Neuronal stem cell (in vitro differentiated cells): ENCODE results near the gene IL31.

Experiments used
- DNase-seq: peaks from one replicate; pipeline ENCODE4 v3.0.0-alpha.2; 2013; ENCODE audit warnings: low spot score
- H2AFZ ChIP-seq: one replicate; pipeline ENCODE4 v1.6.1; 2013; ENCODE audit warnings: mild to moderate bottlenecking, low read length, inconsistent platforms
- H2AK5ac ChIP-seq: 2 replicates; pipeline ENCODE4 v1.6.1; 2013; ENCODE audit warnings: low read depth, mild to moderate bottlenecking, inconsistent platforms, low read length, moderate library complexity, mixed read lengths
- H2BK120ac ChIP-seq: 2 replicates; pipeline ENCODE4 v1.6.1; 2013; ENCODE audit warnings: low read depth, mild to moderate bottlenecking, inconsistent platforms, low read length, moderate library complexity, mixed read lengths
- H2BK12ac ChIP-seq: one replicate; pipeline ENCODE4 v1.6.1; 2013; ENCODE audit warnings: low read length, inconsistent platforms
- H2BK15ac ChIP-seq: 2 replicates; pipeline ENCODE4 v1.6.1; 2013; ENCODE audit warnings: mild to moderate bottlenecking, low read length, inconsistent platforms, mixed read lengths
- H2BK5ac ChIP-seq: one replicate; pipeline ENCODE4 v1.6.1; 2013; ENCODE audit warnings: inconsistent platforms, mild to moderate bottlenecking, low read length, moderate library complexity
- H3K14ac ChIP-seq: one replicate; pipeline ENCODE4 v1.6.1; 2013; ENCODE audit warnings: low read length, inconsistent platforms
- H3K18ac ChIP-seq: 2 replicates; pipeline ENCODE4 v1.6.1; 2013; ENCODE audit warnings: low read length, inconsistent platforms
- H3K23ac ChIP-seq: 2 replicates; pipeline ENCODE4 v1.6.1; 2013; ENCODE audit warnings: low read depth, mild to moderate bottlenecking, mixed read lengths, low read length, inconsistent platforms; ENCODE audit not compliant: poor library complexity
- H3K27ac ChIP-seq: replicated peaks from 3 replicates; pipeline ENCODE4 v1.5.1; 2013; ENCODE audit warnings: low read length, inconsistent platforms
- H3K27me3 ChIP-seq, 3 experiments: 2 replicates each; pipeline ENCODE4 v1.6.1; 2013; ENCODE audit warnings: low read length in 3 of 3, mild to moderate bottlenecking in 2 of 3, inconsistent platforms in 1 of 3, low read depth in 1 of 3, mixed read lengths in 1 of 3, moderate library complexity in 1 of 3; ENCODE audit not compliant: control insufficient read depth in 3 of 3, insufficient read depth in 3 of 3
- H3K36me3 ChIP-seq, 2 donors: replicated peaks in 1 of 2; 2 replicates each; pipeline ENCODE4 v1.6.1; 2013; ENCODE audit warnings: low read length in 2 of 2; ENCODE audit not compliant: control insufficient read depth in 2 of 2, insufficient read depth in 2 of 2
- H3K4ac ChIP-seq: 2 replicates; pipeline ENCODE4 v1.6.1; 2013; ENCODE audit warnings: inconsistent platforms, mild to moderate bottlenecking, low read length, moderate library complexity
- H3K4me1 ChIP-seq, 2 donors: 1 replicate in 1 of 2; 2 replicates in 1 of 2; pipeline ENCODE4 v1.6.1; 2013; ENCODE audit warnings: low read length in 2 of 2, low read depth in 1 of 2; ENCODE audit not compliant: control insufficient read depth in 2 of 2, insufficient read depth in 1 of 2
- H3K4me2 ChIP-seq: one replicate; pipeline ENCODE4 v1.6.1; 2013; ENCODE audit warnings: mild to moderate bottlenecking, low read length, inconsistent platforms; ENCODE audit not compliant: insufficient read depth, poor library complexity, severe bottlenecking
- H3K4me3 ChIP-seq, 2 donors: 2 replicates each; pipeline ENCODE4 v1.5.1; 2013; ENCODE audit warnings: low read length in 2 of 2, mild to moderate bottlenecking in 2 of 2, inconsistent platforms in 1 of 2, moderate library complexity in 1 of 2
- H3K79me1 ChIP-seq: one replicate; pipeline ENCODE4 v1.6.1; 2013; ENCODE audit warnings: low read depth, mild to moderate bottlenecking, inconsistent platforms, low read length, moderate library complexity
- H3K9ac ChIP-seq: one replicate; pipeline ENCODE4 v1.6.1; 2013; ENCODE audit warnings: mild to moderate bottlenecking, low read depth, low read length, inconsistent platforms; ENCODE audit not compliant: poor library complexity
- H3K9me3 ChIP-seq, 2 donors: replicated peaks in 1 of 2; 2 replicates each; pipeline versions ENCODE3 to v1.6.1; 2013; ENCODE audit warnings: low read length in 2 of 2, mild to moderate bottlenecking in 2 of 2, inconsistent platforms in 1 of 2, low read depth in 1 of 2, mixed read lengths in 1 of 2, moderate library complexity in 1 of 2; ENCODE audit not compliant: control insufficient read depth in 2 of 2, insufficient read depth in 1 of 2
- H4K8ac ChIP-seq: one replicate; pipeline ENCODE4 v1.6.1; 2013; ENCODE audit warnings: low read depth, mild to moderate bottlenecking, inconsistent platforms, low read length, moderate library complexity
- H4K91ac ChIP-seq: one replicate; pipeline ENCODE4 v1.6.1; 2013; ENCODE audit warnings: low read length, low read depth, mild to moderate bottlenecking, inconsistent platforms; ENCODE audit not compliant: poor library complexity
- WGBS, 2 donors: extraction: QIAGEN DNeasy Blood & Tissue Kit; methylation state at CpG; one replicate each; pipeline ENCODE4 v1.1.7; 2013; ENCODE audit warnings: missing lambda C conversion rate in 2 of 2, mixed read lengths in 1 of 2; ENCODE audit not compliant: insufficient read length in 2 of 2, insufficient replicate concordance in 1 of 2; ENCODE audit errors: extremely low coverage in 2 of 2; 5-methylcytosine and 5-hydroxymethylcytosine counted together

The IL31 gene

DNA sequence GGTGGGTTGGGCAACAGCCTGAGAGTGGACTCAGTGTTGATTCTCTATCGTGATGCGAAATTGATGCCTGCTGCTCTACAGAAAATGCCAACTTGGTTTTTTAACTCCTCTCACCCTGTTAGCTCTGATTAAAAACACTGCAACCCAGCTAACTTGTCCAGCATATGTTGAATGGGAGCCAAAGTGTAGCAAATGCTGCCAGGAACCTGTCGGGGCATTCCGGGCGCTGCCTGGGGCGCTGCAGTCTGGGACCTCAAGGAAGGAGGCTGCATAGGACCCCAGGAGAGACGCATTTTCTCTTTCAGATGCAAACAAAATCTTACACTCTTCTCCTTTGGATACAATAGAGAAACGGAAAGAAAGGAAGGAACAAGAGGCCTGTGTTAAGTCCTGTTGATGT lies 33.4 kb upstream of the IL31 start:
- Histone ChIP-seq H3K79me1 (no peaks in the 10 kb centered on the region), H2AK5ac (no peak overlapping the region), H3K9me3 (no peaks in the 10 kb centered on the region), H2BK120ac (no peak overlapping the region), H3K27me3 (peaks cover 5 to 32% (median 30%) of the 10 kb centered on the region in 3 experiments), H3K4me2 (no peak overlapping the region), H3K36me3 (peaks cover 29 to 59% of the 10 kb centered on the region in 2 donors), H4K91ac (no peak overlapping the region), H3K14ac (no peak overlapping the region), H4K8ac (no peak overlapping the region), H3K23ac (no peak overlapping the region), H2AFZ (no peak overlapping the region), H2BK5ac (no peak overlapping the region), H3K4ac (no peak overlapping the region), H3K4me3 (no peak overlapping the region), H3K18ac (no peak overlapping the region), H3K9ac (no peak overlapping the region), H3K4me1 (peaks cover 0 to 5% of the 10 kb centered on the region in 2 donors), H3K27ac (no peak overlapping the region), H2BK12ac (no peak overlapping the region), H2BK15ac (no peak overlapping the region)
- no CpG with 5 or more reads among the region's 8 CpGs for WGBS, 2 donors
- DNase-seq, result no peak

DNA sequence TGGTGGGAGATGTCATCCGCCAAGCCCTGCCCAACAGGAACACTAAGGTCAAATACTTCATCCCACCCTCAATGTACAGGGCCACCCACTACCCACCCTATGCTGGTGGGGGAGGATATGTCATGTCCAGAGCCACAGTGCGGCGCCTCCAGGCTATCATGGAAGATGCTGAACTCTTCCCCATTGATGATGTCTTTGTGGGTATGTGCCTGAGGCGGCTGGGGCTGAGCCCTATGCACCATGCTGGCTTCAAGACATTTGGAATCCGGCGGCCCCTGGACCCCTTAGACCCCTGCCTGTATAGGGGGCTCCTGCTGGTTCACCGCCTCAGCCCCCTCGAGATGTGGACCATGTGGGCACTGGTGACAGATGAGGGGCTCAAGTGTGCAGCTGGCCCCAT lies 33.0 kb upstream of the IL31 start:
- DNase-seq, result no peak
- H3K23ac ChIP-seq, result peak overlapping the region; percentile 91
- no peaks in the 10 kb centered on the region for H3K79me1 ChIP-seq
- no peak overlapping the region for H3K4me2 ChIP-seq
- H4K91ac ChIP-seq, result no peak overlapping the region
- no peak overlapping the region for H4K8ac ChIP-seq
- H2AK5ac ChIP-seq, result no peak overlapping the region
- H2BK120ac ChIP-seq, result no peak overlapping the region
- no peak overlapping the region for H3K18ac ChIP-seq
- no peak overlapping the region for H2BK5ac ChIP-seq
- no peak overlapping the region for H3K4ac ChIP-seq
- no peak overlapping the region for H3K27ac ChIP-seq
- H3K27me3 ChIP-seq, result peaks cover 5 to 34% (median 32%) of the 10 kb centered on the region in 3 experiments
- WGBS, 2 donors, result no CpG with 5 or more reads among the region's 8 CpGs
- peak overlapping the region; percentile 44 for H3K9ac ChIP-seq
- no peak overlapping the region for H3K4me3 ChIP-seq
- H2AFZ ChIP-seq, result no peak overlapping the region
- no peak overlapping the region for H2BK15ac ChIP-seq
- no peak overlapping the region for H2BK12ac ChIP-seq
- H3K36me3 ChIP-seq, result peaks cover 29 to 55% of the 10 kb centered on the region in 2 donors
- no peaks in the 10 kb centered on the region for H3K9me3 ChIP-seq
- peaks cover 0 to 5% of the 10 kb centered on the region in 2 donors for H3K4me1 ChIP-seq
- H3K14ac ChIP-seq, result no peak overlapping the region

DNA sequence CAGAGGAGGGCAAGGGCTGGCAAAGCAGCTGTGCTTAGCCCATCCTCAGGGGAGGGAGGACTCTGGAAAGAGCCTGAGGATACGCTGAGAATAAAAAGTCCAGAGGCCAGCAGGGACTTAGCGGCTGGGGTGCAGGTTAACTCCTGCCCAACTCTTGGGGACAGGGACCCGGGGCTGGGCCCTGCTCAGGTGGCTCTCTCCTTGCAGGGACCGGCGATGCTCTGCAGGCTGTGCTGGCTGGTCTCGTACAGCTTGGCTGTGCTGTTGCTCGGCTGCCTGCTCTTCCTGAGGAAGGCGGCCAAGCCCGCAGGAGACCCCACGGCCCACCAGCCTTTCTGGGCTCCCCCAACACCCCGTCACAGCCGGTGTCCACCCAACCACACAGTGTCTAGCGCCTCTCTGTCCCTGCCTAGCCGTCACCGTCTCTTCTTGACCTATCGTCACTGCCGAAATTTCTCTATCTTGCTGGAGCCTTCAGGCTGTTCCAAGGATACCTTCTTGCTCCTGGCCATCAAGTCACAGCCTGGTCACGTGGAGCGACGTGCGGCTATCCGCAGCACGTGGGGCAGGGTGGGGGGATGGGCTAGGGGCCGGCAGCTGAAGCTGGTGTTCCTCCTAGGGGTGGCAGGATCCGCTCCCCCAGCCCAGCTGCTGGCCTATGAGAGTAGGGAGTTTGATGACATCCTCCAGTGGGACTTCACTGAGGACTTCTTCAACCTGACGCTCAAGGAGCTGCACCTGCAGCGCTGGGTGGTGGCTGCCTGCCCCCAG lies 32.3 kb upstream of the IL31 start:
- H3K79me1 ChIP-seq, result no peaks in the 10 kb centered on the region
- H2BK15ac ChIP-seq, result peak overlapping the region; percentile 24
- no peak overlapping the region for H3K4me3 ChIP-seq
- H4K91ac ChIP-seq, result no peak overlapping the region
- no peak overlapping the region for H3K27ac ChIP-seq
- no peak overlapping the region for H3K14ac ChIP-seq
- no peak overlapping the region for H3K4ac ChIP-seq
- no peak overlapping the region for H2BK12ac ChIP-seq
- DNase-seq, result no peak
- H3K9ac ChIP-seq, result peak overlapping the region; percentile 60
- no peak overlapping the region for H2AFZ ChIP-seq
- H3K36me3 ChIP-seq, result peaks cover 29 to 48% of the 10 kb centered on the region in 2 donors
- peak overlapping the region; percentile 39 for H2BK5ac ChIP-seq
- H3K18ac ChIP-seq, result peak overlapping the region; percentile 64
- no CpG with 5 or more reads among the region's 27 CpGs for WGBS, 2 donors
- no peak overlapping the region for H2BK120ac ChIP-seq
- no peaks in the 10 kb centered on the region for H3K9me3 ChIP-seq
- H3K4me1 ChIP-seq, result peaks cover 0 to 5% of the 10 kb centered on the region in 2 donors
- H2AK5ac ChIP-seq, result peak overlapping the region; percentile 70
- H4K8ac ChIP-seq, result no peak overlapping the region
- H3K4me2 ChIP-seq, result no peak overlapping the region
- H3K27me3 ChIP-seq, result peaks cover 5 to 40% (median 32%) of the 10 kb centered on the region in 3 experiments
- H3K23ac ChIP-seq, result peak overlapping the region; percentile 91

DNA sequence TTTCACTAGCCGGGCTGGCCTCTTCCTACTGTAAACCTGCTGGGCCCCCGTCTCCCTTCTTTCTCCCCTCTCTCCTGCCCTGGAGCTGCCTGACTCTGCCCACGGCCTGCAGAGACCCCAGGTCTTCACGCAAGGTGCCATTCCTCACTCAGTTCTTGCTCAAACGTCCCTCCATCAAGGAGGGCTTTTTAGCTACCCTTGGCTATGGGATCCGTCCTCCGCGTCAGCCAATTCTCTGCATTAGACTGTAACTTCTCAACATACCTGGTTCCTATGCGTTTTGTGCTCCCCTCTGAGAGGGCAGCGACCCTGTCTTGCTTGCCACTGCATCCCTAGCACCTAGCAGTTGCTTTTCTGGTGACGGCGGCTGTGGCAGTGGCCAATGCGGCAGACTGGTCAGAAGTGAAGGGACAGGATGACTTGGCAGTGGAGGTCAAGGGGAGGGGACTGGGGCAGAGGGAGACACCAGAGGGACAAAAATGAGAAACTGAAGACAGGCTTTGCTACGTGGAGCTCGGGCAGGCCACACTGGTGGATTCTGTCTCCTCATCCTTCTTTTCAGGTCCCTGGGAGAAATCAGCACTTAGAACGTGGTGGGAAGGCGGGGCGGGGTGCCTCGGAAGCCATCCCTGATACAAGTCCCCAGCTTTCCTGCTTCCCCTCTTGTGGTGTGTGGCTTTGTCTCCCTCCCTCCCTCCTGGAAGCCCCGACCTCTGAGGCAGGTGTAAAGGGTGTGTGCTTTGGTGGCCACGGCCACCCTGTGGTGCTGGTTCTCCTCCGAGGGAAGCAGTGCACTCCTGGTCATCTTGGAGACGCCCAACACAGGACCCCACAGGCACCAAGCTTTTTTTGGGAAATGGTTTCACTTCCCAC lies 31.3 kb upstream of the IL31 start:
- H2AFZ ChIP-seq, result no peak overlapping the region
- no peak overlapping the region for H2BK15ac ChIP-seq
- no peak overlapping the region for H3K4me2 ChIP-seq
- H3K4me1 ChIP-seq, result peaks cover 0 to 5% of the 10 kb centered on the region in 2 donors
- H3K9ac ChIP-seq, result no peak overlapping the region
- H3K4me3 ChIP-seq, result peak overlapping the region in 1 of 2 donors; percentile 10
- peaks cover 25 to 40% of the 10 kb centered on the region in 2 donors for H3K36me3 ChIP-seq
- no peak overlapping the region for H3K14ac ChIP-seq
- WGBS, 2 donors, result no CpG with 5 or more reads among the region's 23 CpGs
- H2BK12ac ChIP-seq, result no peak overlapping the region
- H3K4ac ChIP-seq, result no peak overlapping the region
- H3K27ac ChIP-seq, result no peak overlapping the region
- DNase-seq, result no peak
- peak overlapping the region; percentile 41 for H2AK5ac ChIP-seq
- H4K91ac ChIP-seq, result no peak overlapping the region
- peaks cover 5 to 50% (median 32%) of the 10 kb centered on the region in 3 experiments for H3K27me3 ChIP-seq
- peak overlapping the region; percentile 60 for H3K18ac ChIP-seq
- H2BK120ac ChIP-seq, result no peak overlapping the region
- no peak overlapping the region for H4K8ac ChIP-seq
- no peak overlapping the region for H3K23ac ChIP-seq
- no peak overlapping the region for H2BK5ac ChIP-seq
- no peaks in the 10 kb centered on the region for H3K9me3 ChIP-seq
- no peaks in the 10 kb centered on the region for H3K79me1 ChIP-seq
